HCT116 (cell line): ENCODE data around the gene PRSS33.

Experiments
- EZH2phosphoT487 ChIP-seq: fragments of 200-600 bp; IDR thresholded peaks from 2 replicates; pipeline ENCODE4 v1.6.1; 2018; ENCODE audit warnings: antibody characterized with exemption, borderline replicate concordance
- REST ChIP-seq: IDR thresholded peaks from 2 replicates; pipeline ENCODE4 v1.6.1; 2012; ENCODE audit warnings: low read depth
- TF ChIP-seq, protein P1 (sequence below), 3 experiments: fragments of 200-600 bp in 1 of 3; sonication (generic) in 1 of 3; IDR thresholded peaks in 2 of 3; conservative IDR thresholded peaks in 1 of 3; 2 replicates each; pipeline ENCODE4 v1.5.1; 2012 to 2017; ENCODE audit warnings: low read depth in 2 of 3, low read length in 2 of 3, antibody characterized with exemption in 1 of 3, borderline replicate concordance in 1 of 3, control low read depth in 1 of 3, mild to moderate bottlenecking in 1 of 3, mixed read lengths in 1 of 3, mixed run types in 1 of 3, moderate library complexity in 1 of 3; ENCODE audit not compliant: insufficient read depth in 1 of 3

DNA sequence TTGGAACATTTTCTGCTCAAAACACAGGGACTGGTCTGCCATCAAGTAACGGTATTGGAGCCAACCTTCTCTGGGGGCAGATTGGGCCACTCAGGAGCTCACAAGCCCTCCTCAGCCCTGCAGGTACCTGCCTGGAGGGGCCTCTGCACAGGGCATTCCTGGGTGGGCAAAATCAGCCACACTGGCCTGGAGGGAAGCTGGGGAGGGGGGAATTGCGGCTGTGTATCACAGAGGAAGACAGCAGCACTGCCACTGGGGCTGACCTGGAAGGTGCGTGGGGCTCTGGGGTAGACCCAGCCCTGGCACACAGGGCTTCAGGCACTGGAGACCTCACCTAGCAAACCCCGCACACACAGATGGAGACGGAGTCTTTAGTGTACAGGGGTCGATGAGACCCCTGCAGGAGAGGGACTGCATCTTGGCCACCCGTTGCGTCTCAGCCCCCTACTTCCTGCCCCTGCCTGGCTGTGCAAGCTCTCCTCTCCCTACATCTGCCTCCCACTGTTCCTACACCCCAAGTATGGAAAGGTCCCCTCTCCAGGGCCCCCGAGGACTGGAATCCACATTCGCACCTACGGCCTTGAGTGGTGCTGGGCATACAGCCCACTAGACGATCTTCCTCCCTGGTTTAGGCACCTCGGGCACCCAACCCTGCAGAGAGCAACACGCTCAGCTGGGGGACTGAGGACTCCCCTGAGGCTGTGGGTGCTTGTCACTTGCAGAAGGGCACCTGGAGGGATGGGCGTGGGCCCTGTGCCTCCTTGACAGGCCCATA, 42.1 kb downstream of the PRSS33 start:
- TF ChIP-seq, protein P1, sequence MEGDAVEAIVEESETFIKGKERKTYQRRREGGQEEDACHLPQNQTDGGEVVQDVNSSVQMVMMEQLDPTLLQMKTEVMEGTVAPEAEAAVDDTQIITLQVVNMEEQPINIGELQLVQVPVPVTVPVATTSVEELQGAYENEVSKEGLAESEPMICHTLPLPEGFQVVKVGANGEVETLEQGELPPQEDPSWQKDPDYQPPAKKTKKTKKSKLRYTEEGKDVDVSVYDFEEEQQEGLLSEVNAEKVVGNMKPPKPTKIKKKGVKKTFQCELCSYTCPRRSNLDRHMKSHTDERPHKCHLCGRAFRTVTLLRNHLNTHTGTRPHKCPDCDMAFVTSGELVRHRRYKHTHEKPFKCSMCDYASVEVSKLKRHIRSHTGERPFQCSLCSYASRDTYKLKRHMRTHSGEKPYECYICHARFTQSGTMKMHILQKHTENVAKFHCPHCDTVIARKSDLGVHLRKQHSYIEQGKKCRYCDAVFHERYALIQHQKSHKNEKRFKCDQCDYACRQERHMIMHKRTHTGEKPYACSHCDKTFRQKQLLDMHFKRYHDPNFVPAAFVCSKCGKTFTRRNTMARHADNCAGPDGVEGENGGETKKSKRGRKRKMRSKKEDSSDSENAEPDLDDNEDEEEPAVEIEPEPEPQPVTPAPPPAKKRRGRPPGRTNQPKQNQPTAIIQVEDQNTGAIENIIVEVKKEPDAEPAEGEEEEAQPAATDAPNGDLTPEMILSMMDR (IDR thresholded peaks at IDR 0.05 in 2 of 3, conservative IDR thresholded peaks at IDR 0.05 in 1 of 3; ENCODE audit: borderline replicate concordance in 1 of 3, insufficient read depth in 1 of 3, low read depth in 2 of 3, low read length in 2 of 3), result no peak
- TF ChIP-seq EZH2phosphoT487 (no peak), REST (no peak)
